Activated naive CD4-positive, alpha-beta T cell (primary cell): Measurements from ENCODE around the gene UGT3A2.

Source experiments
- DNase-seq, 4 experiments: peaks; one replicate each; lab custom pipeline; 2025; lab: John Stamatoyannopoulos, UW

Gene UGT3A2

DNA sequence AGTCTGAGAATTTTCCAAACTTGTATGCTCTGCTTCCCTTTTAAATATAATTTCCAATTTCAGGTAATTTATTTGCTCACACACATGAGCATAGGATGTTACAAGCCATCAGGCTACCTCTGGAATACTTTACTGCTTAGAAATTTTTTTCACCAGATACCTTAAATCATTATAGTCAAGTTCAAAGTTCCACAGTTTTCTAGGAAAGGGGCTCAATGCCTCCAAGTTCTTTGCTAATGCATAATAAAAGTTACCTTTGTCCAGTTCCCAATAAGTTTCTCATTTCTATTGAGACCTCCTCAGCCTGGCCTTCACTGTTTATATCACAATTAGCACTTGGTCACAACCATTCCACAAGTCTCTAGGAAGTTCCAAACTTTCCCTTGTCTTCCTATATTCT, 59.3 kb downstream of the UGT3A2 start:
- DNase-seq = no peak

DNA sequence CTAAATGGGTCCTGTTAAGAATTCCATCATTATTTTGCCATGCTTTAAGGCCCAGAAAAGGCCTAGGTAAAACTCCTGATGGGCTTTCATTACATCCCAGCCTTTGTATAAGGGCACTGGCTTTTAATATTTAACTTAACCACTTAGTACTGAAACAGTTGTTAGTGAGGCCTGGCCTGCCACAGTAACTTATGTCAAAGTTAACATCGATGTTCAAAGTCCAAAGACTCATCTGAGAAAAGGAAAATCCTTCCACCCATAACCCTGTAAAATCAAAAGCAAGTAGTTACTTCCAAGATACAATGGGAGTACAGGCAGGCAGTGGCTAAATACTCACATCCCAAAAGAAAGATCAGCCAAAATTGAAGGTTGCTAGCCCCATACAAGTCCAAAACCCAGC, 60.5 kb downstream of the UGT3A2 start:
- DNase-seq = no peak

DNA sequence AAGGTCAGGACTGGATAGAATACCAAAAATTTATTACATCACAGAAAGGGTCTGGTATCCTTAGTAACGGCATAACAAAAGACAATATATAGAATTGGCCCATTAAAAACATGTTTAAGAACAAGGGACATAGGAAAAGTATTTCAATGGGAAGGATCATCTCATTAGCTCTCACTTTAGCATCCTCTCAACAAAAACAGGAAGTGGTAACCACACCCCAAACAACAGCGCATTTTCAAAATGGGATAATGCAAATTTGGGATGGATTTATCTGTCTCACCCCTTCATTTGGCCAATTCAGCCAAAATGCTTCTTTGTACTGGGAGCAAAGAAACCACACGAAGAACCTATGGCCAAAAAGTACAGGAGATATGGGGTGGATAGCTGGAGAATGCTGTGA, 65.7 kb downstream of the UGT3A2 start:
- no peak for DNase-seq

DNA sequence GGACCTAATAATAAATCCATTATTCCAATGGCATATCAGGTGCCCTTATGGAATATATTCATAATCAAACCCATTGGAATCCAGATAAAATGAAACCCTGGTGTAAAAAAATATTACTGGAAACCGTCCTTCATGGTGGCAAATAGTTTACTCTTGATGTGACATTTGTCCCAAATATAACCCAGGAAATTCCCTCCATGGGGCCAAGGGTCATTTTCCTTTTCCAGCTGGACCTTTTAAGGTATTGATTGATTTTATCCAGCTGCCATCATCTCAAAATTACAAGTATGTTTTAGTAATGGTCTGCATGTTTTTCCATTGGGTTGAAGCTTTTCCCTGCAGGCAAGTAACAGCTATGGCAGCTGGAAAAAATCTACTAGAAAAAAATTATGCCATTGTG, 67.1 kb downstream of the UGT3A2 start:
- no peak for DNase-seq

DNA sequence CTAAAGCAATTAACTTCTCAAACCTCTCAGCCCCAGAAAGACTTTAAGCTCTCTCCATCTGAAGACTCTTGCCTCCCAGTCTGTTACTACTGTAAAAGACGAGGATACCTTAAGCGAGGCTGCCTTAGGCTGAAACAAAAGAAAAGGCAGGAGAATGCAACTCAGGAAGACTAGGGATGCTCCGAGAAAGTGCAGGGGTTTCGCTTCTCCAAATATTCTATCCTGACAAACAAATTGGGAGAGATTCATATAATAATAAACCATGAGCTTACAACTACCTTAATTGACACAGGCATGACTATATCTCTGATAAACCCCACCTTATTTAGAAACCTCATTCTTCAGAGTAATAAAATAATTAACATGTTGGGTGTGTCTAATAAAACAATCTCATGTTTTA, 70.6 kb downstream of the UGT3A2 start:
- DNase-seq = no peak

DNA sequence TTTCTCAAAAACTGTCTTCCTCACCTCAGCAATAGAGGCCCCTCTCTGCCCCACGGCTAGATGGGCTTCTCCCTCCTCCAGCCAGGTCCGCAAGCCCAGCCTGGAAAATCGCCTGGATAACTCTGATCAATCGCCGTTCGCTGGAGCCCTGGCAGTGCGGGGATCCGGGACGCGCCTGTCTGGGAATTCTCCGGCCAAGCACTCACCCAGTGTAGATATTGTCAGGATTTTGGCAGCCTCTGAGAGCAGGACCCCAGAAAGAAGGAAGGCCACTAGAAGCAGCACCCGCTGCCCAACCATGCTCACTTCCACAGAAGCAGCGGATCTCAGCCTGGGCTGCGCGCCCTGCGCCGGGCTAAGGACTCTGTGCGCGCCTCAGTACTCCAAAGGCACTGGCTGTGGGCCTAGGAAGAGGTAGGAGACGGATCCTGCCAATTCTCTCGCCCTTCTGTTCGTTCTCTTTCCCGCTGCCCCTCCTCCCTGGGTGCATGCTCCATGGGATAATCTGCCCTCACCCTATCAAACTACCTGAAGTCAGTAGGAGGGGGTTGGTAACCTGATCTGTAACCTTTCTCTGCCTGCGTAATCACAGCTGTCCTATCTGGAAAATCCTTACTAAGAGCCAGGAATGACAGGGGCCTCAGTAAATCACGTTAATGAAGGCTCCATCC, 75.6 kb downstream of the UGT3A2 start, which contains the start of gene UGT3A1:
TSS of gene UGT3A1 (minus strand) at position 450 of the 671 bp plus-strand sequence. CDS start at position 300, 150 bp downstream.
- DNase-seq = no peak

DNA sequence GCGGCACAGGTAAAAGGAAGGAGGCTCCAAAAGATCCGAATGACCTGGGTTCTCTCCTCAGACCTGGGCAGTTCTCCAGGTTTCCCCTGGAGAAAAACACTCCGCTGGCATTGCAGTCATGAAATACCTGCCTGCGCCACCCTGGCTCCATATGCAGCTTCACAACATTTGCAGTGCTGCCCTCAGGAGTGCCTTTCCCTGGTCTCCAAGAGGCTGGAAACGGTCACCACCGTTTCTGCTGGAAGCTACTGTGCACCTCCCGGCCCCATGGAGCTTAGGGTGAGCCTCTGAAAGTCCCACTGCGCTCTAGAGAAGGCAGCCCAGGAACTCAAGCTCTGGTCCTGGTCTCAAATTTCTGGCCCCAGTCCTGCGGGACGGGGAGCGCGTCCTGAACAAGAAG, 76.2 kb downstream of the UGT3A2 start:
- no peak for DNase-seq

DNA sequence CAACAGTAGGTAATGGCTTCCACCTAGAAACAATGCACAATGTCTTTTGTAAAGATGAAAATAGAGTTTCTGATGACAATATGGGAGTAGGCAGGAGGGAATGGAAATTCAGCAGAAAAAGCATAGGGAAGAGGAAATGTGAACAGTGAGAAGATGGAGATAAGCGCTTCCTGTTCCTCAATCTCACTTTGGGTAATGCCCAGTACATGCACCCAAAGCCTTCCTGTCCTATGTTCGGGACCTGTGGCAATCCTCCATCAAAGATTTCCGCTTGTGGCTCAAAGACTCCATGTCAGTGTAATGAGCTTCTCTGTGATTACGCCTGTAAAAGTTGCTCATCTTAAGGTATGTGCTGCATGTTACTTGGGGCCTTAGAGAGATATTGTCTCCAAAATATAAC, 78.2 kb downstream of the UGT3A2 start:
- DNase-seq = no peak

DNA sequence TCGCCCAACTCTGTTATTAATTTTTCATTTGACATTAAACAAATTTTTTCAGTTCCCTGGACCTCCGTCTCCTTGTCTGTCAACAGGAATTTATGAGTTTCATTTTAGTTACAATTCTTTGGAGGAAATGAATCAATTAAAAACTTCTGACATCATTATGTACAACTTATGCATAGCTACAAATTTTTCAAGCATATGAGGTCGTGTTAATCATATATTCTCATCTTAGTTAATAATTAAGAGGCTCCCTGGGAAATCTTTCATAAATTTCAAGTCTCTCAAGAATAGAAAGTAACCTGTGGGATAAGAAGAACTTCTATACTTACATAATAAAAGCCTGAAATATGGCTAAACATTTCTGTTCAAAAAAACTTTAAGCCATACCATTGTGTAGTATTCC, 78.9 kb downstream of the UGT3A2 start:
- DNase-seq = no peak
